ENCODE data around the gene LTO1.

DNA sequence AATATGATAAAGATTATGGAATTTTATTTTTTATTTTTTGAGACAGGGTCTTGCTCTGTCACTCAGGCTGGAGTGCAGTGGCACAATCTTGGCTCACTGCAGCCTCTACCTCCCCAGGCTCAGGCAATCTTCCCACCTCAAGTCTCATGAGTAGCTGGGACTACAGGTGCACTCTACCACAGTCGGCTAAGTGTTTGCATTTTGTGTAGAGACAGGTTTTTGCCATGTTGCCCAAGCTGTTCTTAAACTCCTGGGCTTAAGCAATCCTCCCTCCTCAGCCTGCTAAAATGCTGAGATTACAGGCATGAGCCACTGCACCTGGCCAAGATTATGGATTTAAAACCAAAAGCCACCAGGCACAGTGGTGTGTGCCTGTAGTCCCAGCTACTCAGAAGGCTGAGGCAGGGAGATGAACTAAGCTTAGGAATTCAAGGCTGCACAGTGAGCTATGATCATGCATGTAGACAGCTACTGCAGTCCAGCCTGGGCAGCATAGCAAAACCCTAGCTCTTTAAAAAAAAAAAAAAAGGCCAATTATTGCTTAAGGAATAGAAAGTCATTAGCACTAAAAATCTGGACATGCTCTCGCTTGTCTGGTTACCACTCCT is 54.4 kb downstream of the LTO1 start:
- TF ChIP-seq, protein P1, sequence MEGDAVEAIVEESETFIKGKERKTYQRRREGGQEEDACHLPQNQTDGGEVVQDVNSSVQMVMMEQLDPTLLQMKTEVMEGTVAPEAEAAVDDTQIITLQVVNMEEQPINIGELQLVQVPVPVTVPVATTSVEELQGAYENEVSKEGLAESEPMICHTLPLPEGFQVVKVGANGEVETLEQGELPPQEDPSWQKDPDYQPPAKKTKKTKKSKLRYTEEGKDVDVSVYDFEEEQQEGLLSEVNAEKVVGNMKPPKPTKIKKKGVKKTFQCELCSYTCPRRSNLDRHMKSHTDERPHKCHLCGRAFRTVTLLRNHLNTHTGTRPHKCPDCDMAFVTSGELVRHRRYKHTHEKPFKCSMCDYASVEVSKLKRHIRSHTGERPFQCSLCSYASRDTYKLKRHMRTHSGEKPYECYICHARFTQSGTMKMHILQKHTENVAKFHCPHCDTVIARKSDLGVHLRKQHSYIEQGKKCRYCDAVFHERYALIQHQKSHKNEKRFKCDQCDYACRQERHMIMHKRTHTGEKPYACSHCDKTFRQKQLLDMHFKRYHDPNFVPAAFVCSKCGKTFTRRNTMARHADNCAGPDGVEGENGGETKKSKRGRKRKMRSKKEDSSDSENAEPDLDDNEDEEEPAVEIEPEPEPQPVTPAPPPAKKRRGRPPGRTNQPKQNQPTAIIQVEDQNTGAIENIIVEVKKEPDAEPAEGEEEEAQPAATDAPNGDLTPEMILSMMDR (IDR thresholded peaks at IDR 0.05 in 8 of 11, conservative IDR thresholded peaks at IDR 0.05 in 3 of 11), result no peak
- TF ChIP-seq POLR2A (IDR thresholded peaks at IDR 0.05), result no peak
- no peak for TF ChIP-seq POLR2AphosphoS5 (IDR thresholded peaks at IDR 0.05)

Measured in spleen (tissue), 7 donors.